Calu3 (cell line): Measurements from ENCODE around the gene MICALL1. TPM values are rescaled to one million over a fixed set of nuclear protein-coding genes. Genes with fewer than 3 reads are reported as not detected.

ENCODE experiments used
- BruUV-seq: library from RNA; stranded (reverse); fragments of 400-500 nt; replicated peaks from 2 replicates; lab custom pipeline; 2021; lab: Mats Ljungman, UMichigan
- CTCF ChIA-PET: fragments of 300-600 bp; sonication (Branson Sonifier 250); formaldehyde crosslinking; loops from one replicate; lab custom pipeline; 2022; ENCODE audit warnings: antibody characterized with exemption; lab: Charles Lee
- DNase-seq: peaks from one replicate; pipeline ENCODE4 v3.0.0; 2022
- H3K27ac Mint-ChIP-seq: one replicate; pipeline ENCODE4 v1.8.0; 2022; ENCODE audit warnings: mixed read lengths; ENCODE audit not compliant: unreplicated experiment
- H3K27me3 Mint-ChIP-seq: one replicate; pipeline ENCODE4 v1.8.0; 2022; ENCODE audit warnings: mixed read lengths; ENCODE audit not compliant: unreplicated experiment
- H3K36me3 Mint-ChIP-seq: one replicate; pipeline ENCODE4 v1.8.0; 2022; ENCODE audit warnings: mild to moderate bottlenecking, moderate library complexity, mixed read lengths; ENCODE audit not compliant: insufficient read depth, unreplicated experiment
- H3K4me1 Mint-ChIP-seq: one replicate; pipeline ENCODE4 v1.8.0; 2022; ENCODE audit warnings: mild to moderate bottlenecking, low read depth, mixed read lengths; ENCODE audit not compliant: unreplicated experiment
- H3K4me3 Mint-ChIP-seq: one replicate; pipeline ENCODE4 v1.8.0; 2022; ENCODE audit warnings: mild to moderate bottlenecking, low read depth, moderate library complexity, mixed read lengths; ENCODE audit not compliant: unreplicated experiment
- H3K9me3 Mint-ChIP-seq: one replicate; pipeline ENCODE4 v1.8.0; 2022; ENCODE audit warnings: low read depth, mixed read lengths; ENCODE audit not compliant: unreplicated experiment
- intact Hi-C: fragments of 100-400 bp; cut with micrococcal nuclease; formaldehyde crosslinking; loops from one replicate; pipeline ENCODE4 v1.10.0; 2022; ENCODE audit not compliant: unreplicated experiment
- total RNA-seq: library from RNA; stranded (reverse); gene quantifications from 2 replicates; pipeline ENCODE4 v1.2.3, GENCODE V29; 2022
- TF ChIP-seq, protein P1 (sequence below): fragments of 200-600 bp; IDR thresholded peaks from one replicate; pipeline ENCODE4 v1.8.0; 2022; ENCODE audit warnings: antibody characterized with exemption; ENCODE audit not compliant: unreplicated experiment

MICALL1 gene
- total RNA-seq, 1 experiment from 2014 or later: 69.7 TPM

- intact Hi-C loops: no loop called here
- CTCF ChIA-PET: no interaction called here
- no peak for DNase-seq
- Mint-ChIP-seq H3K4me3 (no peak overlapping the region), H3K9me3 (no peaks in the 10 kb centered on the region), H3K27ac (no peak overlapping the region), H3K4me1 (no peaks in the 10 kb centered on the region), H3K36me3 (peaks cover 93% of the 10 kb centered on the region), H3K27me3 (no peaks in the 10 kb centered on the region)
- BruUV-seq: no TSS peak
- TF ChIP-seq, protein P1, sequence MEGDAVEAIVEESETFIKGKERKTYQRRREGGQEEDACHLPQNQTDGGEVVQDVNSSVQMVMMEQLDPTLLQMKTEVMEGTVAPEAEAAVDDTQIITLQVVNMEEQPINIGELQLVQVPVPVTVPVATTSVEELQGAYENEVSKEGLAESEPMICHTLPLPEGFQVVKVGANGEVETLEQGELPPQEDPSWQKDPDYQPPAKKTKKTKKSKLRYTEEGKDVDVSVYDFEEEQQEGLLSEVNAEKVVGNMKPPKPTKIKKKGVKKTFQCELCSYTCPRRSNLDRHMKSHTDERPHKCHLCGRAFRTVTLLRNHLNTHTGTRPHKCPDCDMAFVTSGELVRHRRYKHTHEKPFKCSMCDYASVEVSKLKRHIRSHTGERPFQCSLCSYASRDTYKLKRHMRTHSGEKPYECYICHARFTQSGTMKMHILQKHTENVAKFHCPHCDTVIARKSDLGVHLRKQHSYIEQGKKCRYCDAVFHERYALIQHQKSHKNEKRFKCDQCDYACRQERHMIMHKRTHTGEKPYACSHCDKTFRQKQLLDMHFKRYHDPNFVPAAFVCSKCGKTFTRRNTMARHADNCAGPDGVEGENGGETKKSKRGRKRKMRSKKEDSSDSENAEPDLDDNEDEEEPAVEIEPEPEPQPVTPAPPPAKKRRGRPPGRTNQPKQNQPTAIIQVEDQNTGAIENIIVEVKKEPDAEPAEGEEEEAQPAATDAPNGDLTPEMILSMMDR: no peak
Observed at GRCh38 chr22:37870273-37870672, 35.8 kb upstream of the MICALL1 start.

GRCh38 chr22:37880668-37881440 lies 25.2 kb upstream of the MICALL1 start:
- DNase-seq: no peak

DNA sequence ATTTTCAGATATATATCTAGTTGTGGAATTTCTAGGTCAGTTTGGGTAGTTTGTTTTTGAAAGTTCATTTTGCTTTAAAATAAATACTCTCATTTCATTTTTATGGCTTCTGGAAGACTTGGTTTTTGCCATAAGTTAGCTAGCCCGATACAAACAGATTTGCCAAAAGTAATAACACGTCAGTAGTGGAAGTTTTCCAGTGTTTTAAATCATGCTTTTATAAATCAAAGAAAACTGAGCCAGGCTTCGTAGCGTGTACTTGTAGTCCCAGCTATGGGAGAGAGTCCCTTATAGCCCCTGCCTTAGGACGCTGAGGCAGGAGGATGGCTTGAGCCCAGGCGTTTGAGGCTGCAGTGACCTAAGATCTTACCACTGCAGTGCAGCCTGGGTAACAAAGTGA lies 21.7 kb upstream of the MICALL1 start:
- no peaks in the 10 kb centered on the region for H3K27me3 Mint-ChIP-seq
- TF ChIP-seq, protein P1: no peak
- H3K4me1 Mint-ChIP-seq: peaks cover 7% of the 10 kb centered on the region
- intact Hi-C loops: no loop called here
- H3K9me3 Mint-ChIP-seq: no peaks in the 10 kb centered on the region
- CTCF ChIA-PET: no interaction called here
- H3K4me3 Mint-ChIP-seq: no peak overlapping the region
- BruUV-seq: no TSS peak
- H3K27ac Mint-ChIP-seq: no peak overlapping the region
- H3K36me3 Mint-ChIP-seq: peaks cover 77% of the 10 kb centered on the region
- DNase-seq: no peak

More at GRCh38 chr22:37880668-37881440, 25.2 kb upstream of the MICALL1 start:
- Mint-ChIP-seq H3K9me3 (no peaks in the 10 kb centered on the region), H3K36me3 (peaks cover 80% of the 10 kb centered on the region), H3K4me1 (no peaks in the 10 kb centered on the region), H3K27ac (no peak overlapping the region), H3K27me3 (no peaks in the 10 kb centered on the region), H3K4me3 (no peak overlapping the region)
- intact Hi-C loops: no loop called here
- no TSS peak for BruUV-seq
- TF ChIP-seq, protein P1: no peak
- CTCF ChIA-PET: no interaction called here

DNA sequence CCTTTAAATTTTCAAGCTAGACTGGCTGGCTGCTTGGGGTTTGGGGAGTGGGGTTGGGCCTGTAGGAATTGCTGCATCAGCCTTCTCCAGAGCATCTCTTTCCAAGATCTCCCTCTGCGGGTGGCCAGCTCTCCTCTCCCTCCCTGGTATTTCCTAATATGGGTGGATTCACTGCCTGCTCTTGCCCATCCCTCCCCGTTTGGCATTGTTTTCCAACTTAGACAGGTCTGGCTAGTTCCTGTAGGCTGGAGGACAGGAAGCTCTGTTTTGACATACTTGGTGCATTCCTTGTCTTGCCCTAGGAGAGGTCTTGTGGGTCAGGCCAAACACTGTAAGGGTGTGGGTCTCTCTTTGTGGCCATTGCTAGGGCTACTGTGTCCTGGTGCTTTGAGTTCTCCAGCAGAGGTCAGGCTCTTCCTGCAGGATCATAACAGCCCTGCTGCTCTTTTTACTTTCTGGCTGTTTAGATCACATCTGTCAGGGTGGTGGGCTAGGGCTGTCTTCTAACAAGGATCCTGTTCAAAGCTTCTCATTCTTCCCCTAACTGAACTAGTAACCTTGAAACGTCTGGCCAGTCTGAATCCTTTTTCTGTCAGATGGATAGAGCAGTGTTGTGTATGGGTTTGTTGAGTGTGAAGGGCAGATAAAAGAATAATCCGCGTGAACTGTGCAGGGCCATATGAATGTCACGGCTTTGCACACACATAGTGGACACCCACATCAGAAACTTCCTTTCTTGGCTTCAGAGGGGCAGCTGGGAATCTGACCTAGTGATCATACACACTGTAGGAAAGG lies 18.3 kb upstream of the MICALL1 start:
- Mint-ChIP-seq H3K36me3 (peaks cover 73% of the 10 kb centered on the region), H3K4me3 (no peak overlapping the region), H3K27ac (no peak overlapping the region), H3K27me3 (no peaks in the 10 kb centered on the region), H3K4me1 (peaks cover 9% of the 10 kb centered on the region), H3K9me3 (no peaks in the 10 kb centered on the region)
- no TSS peak for BruUV-seq
- CTCF ChIA-PET: interaction anchor here (0.9 to 1.9 kb wide), 3 partner anchors 8 to 18 kb away, joined by 4 to 10 read pairs (median 6); partner anchors contain the start of gene MICALL1
- no peak for DNase-seq
- intact Hi-C loops: loop anchor here (2.0 kb wide), 1 partner anchor 77 kb away; no protein-coding TSS in a partner anchor
- TF ChIP-seq, protein P1: peak; percentile 49
